Myocyte (in vitro differentiated cells): ENCODE results near the gene BIVM. TPM values are rescaled to one million over a fixed set of nuclear protein-coding genes. Genes with fewer than 3 reads are reported as not detected.
A peak's percentile ranks its signal among the peaks of the same experiment; 100 is the strongest.

Source experiments
- DNase-seq: peaks from one replicate; pipeline ENCODE4 v3.0.0-alpha.2; 2012; ENCODE audit warnings: low read depth
- total RNA-seq: library from RNA; depleted of rRNA; stranded (reverse); fragments of >200 nt; gene quantifications from 2 replicates; pipeline ENCODE4 v1.2.3, GENCODE V29; 2014

Gene BIVM
- total RNA-seq, 1 donor from 2014 or later: 50.8 TPM

- no peak for DNase-seq
These were observed 14.4 kb upstream of the BIVM start for GRCh38 chr13:102784483-102784882.

GRCh38 chr13:102788683-102789082 lies 10.2 kb upstream of the BIVM start:
- DNase-seq: no peak

- DNase-seq: no peak
These were observed 6.5 kb upstream of the BIVM start for GRCh38 chr13:102792396-102792795.

- no peak for DNase-seq
These were observed 5.1 kb upstream of the BIVM start for GRCh38 chr13:102793611-102794355.

- no peak for DNase-seq
These were observed 666 bp downstream of the BIVM start for GRCh38 chr13:102799426-102800144.

- DNase-seq: peak; percentile 89
These were observed 1.5 kb downstream of the BIVM start for GRCh38 chr13:102800145-102801041.

GRCh38 chr13:102805680-102806079 lies 6.8 kb downstream of the BIVM start:
- DNase-seq: no peak

- DNase-seq: no peak
These were observed 8.8 kb downstream of the BIVM start for GRCh38 chr13:102807699-102808098.

- DNase-seq: peak; percentile 9
These were observed 13.8 kb downstream of the BIVM start for GRCh38 chr13:102812611-102813287.

- no peak for DNase-seq
These were observed 15.2 kb downstream of the BIVM start for GRCh38 chr13:102814025-102814607.

- no peak for DNase-seq
These were observed 15.9 kb downstream of the BIVM start for GRCh38 chr13:102814793-102815192.

GRCh38 chr13:102815788-102816187 lies 16.9 kb downstream of the BIVM start:
- no peak for DNase-seq

GRCh38 chr13:102816708-102817107 lies 17.8 kb downstream of the BIVM start:
- DNase-seq: no peak

GRCh38 chr13:102817241-102817640 lies 18.3 kb downstream of the BIVM start:
- no peak for DNase-seq

- no peak for DNase-seq
These were observed 19.0 kb downstream of the BIVM start for GRCh38 chr13:102817907-102818306.

- DNase-seq: no peak
These were observed 26.5 kb downstream of the BIVM start for GRCh38 chr13:102825400-102825799.

- peak; percentile 44 for DNase-seq
These were observed 27.2 kb downstream of the BIVM start for GRCh38 chr13:102825921-102826706.

- DNase-seq: no peak
These were observed 31.7 kb downstream of the BIVM start for GRCh38 chr13:102830646-102831045.

GRCh38 chr13:102836471-102836870 lies 37.6 kb downstream of the BIVM start:
- no peak for DNase-seq

- DNase-seq: no peak
These were observed 39.4 kb downstream of the BIVM start for GRCh38 chr13:102838273-102838672.
